ENCODE results near the gene EPS8L1.

DNA sequence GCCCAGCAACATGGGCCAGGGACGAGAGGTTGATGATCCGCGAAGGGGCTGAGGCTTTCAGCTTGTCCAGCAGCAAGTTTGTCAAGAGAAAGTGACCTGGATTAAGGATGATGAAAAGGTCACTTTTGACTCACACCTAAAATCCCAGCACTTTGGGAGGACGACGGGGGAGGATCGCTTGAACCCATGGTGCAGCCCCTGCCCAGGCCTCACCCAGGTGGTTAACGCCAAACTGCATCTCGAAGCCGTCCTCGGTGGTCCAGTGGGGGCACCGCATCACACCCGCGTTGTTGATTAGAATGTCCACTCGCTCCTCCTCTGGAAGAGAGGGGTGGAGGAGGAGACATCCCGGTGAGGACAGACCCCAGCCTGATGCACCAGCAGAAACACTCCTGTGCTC lies 27.2 kb upstream of the EPS8L1 start:
- TF ChIP-seq, protein P1, sequence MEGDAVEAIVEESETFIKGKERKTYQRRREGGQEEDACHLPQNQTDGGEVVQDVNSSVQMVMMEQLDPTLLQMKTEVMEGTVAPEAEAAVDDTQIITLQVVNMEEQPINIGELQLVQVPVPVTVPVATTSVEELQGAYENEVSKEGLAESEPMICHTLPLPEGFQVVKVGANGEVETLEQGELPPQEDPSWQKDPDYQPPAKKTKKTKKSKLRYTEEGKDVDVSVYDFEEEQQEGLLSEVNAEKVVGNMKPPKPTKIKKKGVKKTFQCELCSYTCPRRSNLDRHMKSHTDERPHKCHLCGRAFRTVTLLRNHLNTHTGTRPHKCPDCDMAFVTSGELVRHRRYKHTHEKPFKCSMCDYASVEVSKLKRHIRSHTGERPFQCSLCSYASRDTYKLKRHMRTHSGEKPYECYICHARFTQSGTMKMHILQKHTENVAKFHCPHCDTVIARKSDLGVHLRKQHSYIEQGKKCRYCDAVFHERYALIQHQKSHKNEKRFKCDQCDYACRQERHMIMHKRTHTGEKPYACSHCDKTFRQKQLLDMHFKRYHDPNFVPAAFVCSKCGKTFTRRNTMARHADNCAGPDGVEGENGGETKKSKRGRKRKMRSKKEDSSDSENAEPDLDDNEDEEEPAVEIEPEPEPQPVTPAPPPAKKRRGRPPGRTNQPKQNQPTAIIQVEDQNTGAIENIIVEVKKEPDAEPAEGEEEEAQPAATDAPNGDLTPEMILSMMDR (conservative IDR thresholded peaks at IDR 0.05; ENCODE audit: low read depth, low read length): no peak
- TF ChIP-seq EZH2 (IDR thresholded peaks at IDR 0.05; ENCODE audit: borderline replicate concordance, low read depth, low read length, poor library complexity, severe bottlenecking): no peak
